GM03348 (cell line): Measurements from ENCODE around the gene GPATCH11.

Source experiments
- DNase-seq: peaks from one replicate; pipeline ENCODE4 v3.0.0; 2012; ENCODE audit warnings: low spot score

Gene GPATCH11

GRCh38 chr2:37083873-37084794 lies at the start of gene GPATCH11, which contains the start of gene HEATR5B:
GPATCH11 (plus strand) TSS chr2:37084518; CDS start chr2:37088382, 3,864 bp downstream.
HEATR5B (minus strand) TSS chr2:37084372; CDS start chr2:37083414, 958 bp downstream.
- DNase-seq, result peak; percentile 97

- DNase-seq, result no peak
Measured at GRCh38 chr2:37037771-37038170, 46.5 kb upstream of the GPATCH11 start.

GRCh38 chr2:37039580-37039979 lies 44.7 kb upstream of the GPATCH11 start:
- DNase-seq, result no peak

- no peak for DNase-seq
Measured at GRCh38 chr2:37052600-37053332, 31.6 kb upstream of the GPATCH11 start.

GRCh38 chr2:37059841-37060240 lies 24.5 kb upstream of the GPATCH11 start:
- DNase-seq, result no peak

- no peak for DNase-seq
Measured at GRCh38 chr2:37060446-37060845, 23.9 kb upstream of the GPATCH11 start.

- no peak for DNase-seq
Measured at GRCh38 chr2:37061013-37061711, 23.2 kb upstream of the GPATCH11 start.

GRCh38 chr2:37061776-37062175 lies 22.5 kb upstream of the GPATCH11 start:
- DNase-seq, result no peak

- DNase-seq, result no peak
Measured at GRCh38 chr2:37068686-37069085, 15.6 kb upstream of the GPATCH11 start.

GRCh38 chr2:37070931-37071330 lies 13.4 kb upstream of the GPATCH11 start:
- no peak for DNase-seq

GRCh38 chr2:37080266-37080665 lies 4.1 kb upstream of the GPATCH11 start:
- no peak for DNase-seq

- DNase-seq, result no peak
Measured at GRCh38 chr2:37080689-37081088, 3.6 kb upstream of the GPATCH11 start.

- no peak for DNase-seq
Measured at GRCh38 chr2:37084797-37085196, 479 bp downstream of the GPATCH11 start.

GRCh38 chr2:37085731-37086147 lies 1.4 kb downstream of the GPATCH11 start:
- peak; percentile 2 for DNase-seq

GRCh38 chr2:37090019-37090477 lies 5.7 kb downstream of the GPATCH11 start:
- no peak for DNase-seq

- DNase-seq, result no peak
Measured at GRCh38 chr2:37091873-37092272, 7.6 kb downstream of the GPATCH11 start.

- DNase-seq, result no peak
Measured at GRCh38 chr2:37096568-37096967, 12.2 kb downstream of the GPATCH11 start.

GRCh38 chr2:37098416-37099118 lies 14.2 kb downstream of the GPATCH11 start:
- DNase-seq, result no peak

- DNase-seq, result no peak
Measured at GRCh38 chr2:37100054-37100453, 15.7 kb downstream of the GPATCH11 start.

- no peak for DNase-seq
Measured at GRCh38 chr2:37102588-37102987, 18.3 kb downstream of the GPATCH11 start.

- DNase-seq, result no peak
Measured at GRCh38 chr2:37104178-37104577, 19.9 kb downstream of the GPATCH11 start.

- DNase-seq, result no peak
Measured at GRCh38 chr2:37105150-37105549, 20.8 kb downstream of the GPATCH11 start.
